ENCODE measurements around the gene ANKRD63.

Gene ANKRD63

GRCh38 chr15:40267670-40268069, 15.2 kb downstream of the ANKRD63 start:
- DNase-seq (ENCODE audit: low read depth), result no peak
- H3K4me3 ChIP-seq (ENCODE audit: low read depth, low read length), result no peak overlapping the region
- TF ChIP-seq MYC (IDR thresholded peaks at IDR 0.05; ENCODE audit: low read depth, low read length) (no peak), POLR2A (IDR thresholded peaks at IDR 0.05; ENCODE audit: extremely low read depth, insufficient read length) (no peak), CTCF (IDR thresholded peaks at IDR 0.05; ENCODE audit: low read depth, low read length) (no peak), MAX (IDR thresholded peaks at IDR 0.05; ENCODE audit: low read depth, low read length) (no peak)

GRCh38 chr15:40266828-40267304, 16.0 kb downstream of the ANKRD63 start:
- TF ChIP-seq MAX (IDR thresholded peaks at IDR 0.05; ENCODE audit: low read depth, low read length) (no peak), POLR2A (IDR thresholded peaks at IDR 0.05; ENCODE audit: extremely low read depth, insufficient read length) (no peak), MYC (IDR thresholded peaks at IDR 0.05; ENCODE audit: low read depth, low read length) (no peak), CTCF (IDR thresholded peaks at IDR 0.05; ENCODE audit: low read depth, low read length) (no peak)
- DNase-seq (ENCODE audit: low read depth), result peak; percentile 41

GRCh38 chr15:40265875-40266274, 17.0 kb downstream of the ANKRD63 start:
- H3K4me3 ChIP-seq (ENCODE audit: low read depth, low read length), result no peak overlapping the region
- TF ChIP-seq MAX (IDR thresholded peaks at IDR 0.05; ENCODE audit: low read depth, low read length) (no peak), CTCF (IDR thresholded peaks at IDR 0.05; ENCODE audit: low read depth, low read length) (no peak), POLR2A (IDR thresholded peaks at IDR 0.05; ENCODE audit: extremely low read depth, insufficient read length) (no peak), MYC (IDR thresholded peaks at IDR 0.05; ENCODE audit: low read depth, low read length) (no peak)
- DNase-seq (ENCODE audit: low read depth), result no peak

More at GRCh38 chr15:40266828-40267304, 16.0 kb downstream of the ANKRD63 start:
- no peak overlapping the region for H3K4me3 ChIP-seq (ENCODE audit: low read depth, low read length)

GRCh38 chr15:40265355-40265754, 17.5 kb downstream of the ANKRD63 start:
- DNase-seq (ENCODE audit: low read depth), result no peak
- no peak for TF ChIP-seq MAX (IDR thresholded peaks at IDR 0.05; ENCODE audit: low read depth, low read length)
- no peak for TF ChIP-seq MYC (IDR thresholded peaks at IDR 0.05; ENCODE audit: low read depth, low read length)
- TF ChIP-seq POLR2A (IDR thresholded peaks at IDR 0.05; ENCODE audit: extremely low read depth, insufficient read length), result no peak
- no peak for TF ChIP-seq CTCF (IDR thresholded peaks at IDR 0.05; ENCODE audit: low read depth, low read length)
- no peak overlapping the region for H3K4me3 ChIP-seq (ENCODE audit: low read depth, low read length)

- DNase-seq (ENCODE audit: low read depth), result no peak
- no peak overlapping the region for H3K4me3 ChIP-seq (ENCODE audit: low read depth, low read length)
- TF ChIP-seq MYC (IDR thresholded peaks at IDR 0.05; ENCODE audit: low read depth, low read length) (no peak), MAX (IDR thresholded peaks at IDR 0.05; ENCODE audit: low read depth, low read length) (no peak), CTCF (IDR thresholded peaks at IDR 0.05; ENCODE audit: low read depth, low read length) (no peak), POLR2A (IDR thresholded peaks at IDR 0.05; ENCODE audit: extremely low read depth, insufficient read length) (no peak)
Observed at GRCh38 chr15:40264321-40265153, 18.3 kb downstream of the ANKRD63 start.

Data from NB4 (cell line).